Activated T-cell treated with anti-CD3 and anti-CD28 coated beads, Interleukin-2, amount 50 U/mL, for 24 hours (primary cell): ENCODE results near the gene VWA8.

Experiments
- DNase-seq: peaks from one replicate; pipeline ENCODE4 v3.0.0-alpha.2; 2020
- H3K27ac Mint-ChIP-seq: 2 replicates; pipeline ENCODE4 v1.8.0; 2020; ENCODE audit warnings: mild to moderate bottlenecking, mixed read lengths
- H3K27me3 Mint-ChIP-seq: 2 replicates; pipeline ENCODE4 v1.8.0; 2020; ENCODE audit warnings: mixed read lengths
- H3K36me3 Mint-ChIP-seq: 2 replicates; pipeline ENCODE4 v1.8.0; 2020; ENCODE audit warnings: low read depth, mixed read lengths
- H3K4me1 Mint-ChIP-seq: 2 replicates; pipeline ENCODE4 v1.8.0; 2020; ENCODE audit warnings: low read depth, mixed read lengths
- H3K4me3 Mint-ChIP-seq: 2 replicates; pipeline ENCODE4 v1.8.0; 2020; ENCODE audit warnings: mild to moderate bottlenecking, moderate library complexity, mixed read lengths
- H3K9me3 Mint-ChIP-seq: 2 replicates; pipeline ENCODE4 v1.8.0; 2020; ENCODE audit warnings: mixed read lengths

Gene VWA8

GRCh38 chr13:41682766-41683165 lies 278.1 kb downstream of the VWA8 start:
- H3K4me3 Mint-ChIP-seq, result no peak overlapping the region
- DNase-seq, result no peak
- H3K9me3 Mint-ChIP-seq, result no peaks in the 10 kb centered on the region
- peaks cover 67% of the 10 kb centered on the region for H3K36me3 Mint-ChIP-seq
- no peaks in the 10 kb centered on the region for H3K27me3 Mint-ChIP-seq
- peaks cover 13% of the 10 kb centered on the region for H3K4me1 Mint-ChIP-seq
- no peak overlapping the region for H3K27ac Mint-ChIP-seq

- H3K9me3 Mint-ChIP-seq, result no peaks in the 10 kb centered on the region
- H3K4me3 Mint-ChIP-seq, result no peak overlapping the region
- H3K36me3 Mint-ChIP-seq, result peaks cover 68% of the 10 kb centered on the region
- H3K27ac Mint-ChIP-seq, result no peak overlapping the region
- H3K27me3 Mint-ChIP-seq, result no peaks in the 10 kb centered on the region
- DNase-seq, result no peak
- H3K4me1 Mint-ChIP-seq, result peaks cover 13% of the 10 kb centered on the region
Observed at GRCh38 chr13:41682001-41682400, 278.9 kb downstream of the VWA8 start.

- no peak for DNase-seq
- Mint-ChIP-seq H3K9me3 (no peaks in the 10 kb centered on the region), H3K36me3 (peaks cover 65% of the 10 kb centered on the region), H3K27me3 (no peaks in the 10 kb centered on the region), H3K4me1 (peaks cover 13% of the 10 kb centered on the region), H3K27ac (no peak overlapping the region), H3K4me3 (no peak overlapping the region)
Observed at GRCh38 chr13:41681587-41681986, 279.3 kb downstream of the VWA8 start.

GRCh38 chr13:41680900-41681299 lies 280.0 kb downstream of the VWA8 start:
- Mint-ChIP-seq H3K9me3 (no peaks in the 10 kb centered on the region), H3K27me3 (no peaks in the 10 kb centered on the region), H3K4me1 (peaks cover 13% of the 10 kb centered on the region), H3K36me3 (peaks cover 62% of the 10 kb centered on the region), H3K4me3 (no peak overlapping the region), H3K27ac (no peak overlapping the region)
- DNase-seq, result no peak

- DNase-seq, result no peak
- Mint-ChIP-seq H3K36me3 (peaks cover 56% of the 10 kb centered on the region), H3K27ac (no peak overlapping the region), H3K27me3 (no peaks in the 10 kb centered on the region), H3K4me1 (peaks cover 13% of the 10 kb centered on the region), H3K9me3 (no peaks in the 10 kb centered on the region), H3K4me3 (no peak overlapping the region)
Observed at GRCh38 chr13:41678848-41679247, 282.1 kb downstream of the VWA8 start.

GRCh38 chr13:41678249-41678648 lies 282.7 kb downstream of the VWA8 start:
- Mint-ChIP-seq H3K4me1 (peaks cover 13% of the 10 kb centered on the region), H3K9me3 (no peaks in the 10 kb centered on the region), H3K4me3 (no peak overlapping the region), H3K36me3 (peaks cover 52% of the 10 kb centered on the region), H3K27ac (no peak overlapping the region), H3K27me3 (no peaks in the 10 kb centered on the region)
- DNase-seq, result no peak

GRCh38 chr13:41675306-41675705 lies 285.6 kb downstream of the VWA8 start:
- DNase-seq, result no peak
- no peaks in the 10 kb centered on the region for H3K27me3 Mint-ChIP-seq
- H3K9me3 Mint-ChIP-seq, result no peaks in the 10 kb centered on the region
- peaks cover 5% of the 10 kb centered on the region for H3K4me1 Mint-ChIP-seq
- H3K4me3 Mint-ChIP-seq, result no peak overlapping the region
- H3K27ac Mint-ChIP-seq, result no peak overlapping the region
- H3K36me3 Mint-ChIP-seq, result peaks cover 41% of the 10 kb centered on the region

GRCh38 chr13:41674246-41674645 lies 286.7 kb downstream of the VWA8 start:
- no peak for DNase-seq
- no peaks in the 10 kb centered on the region for H3K4me1 Mint-ChIP-seq
- H3K4me3 Mint-ChIP-seq, result no peak overlapping the region
- no peaks in the 10 kb centered on the region for H3K27me3 Mint-ChIP-seq
- H3K9me3 Mint-ChIP-seq, result no peaks in the 10 kb centered on the region
- H3K36me3 Mint-ChIP-seq, result peaks cover 44% of the 10 kb centered on the region
- H3K27ac Mint-ChIP-seq, result no peak overlapping the region

- DNase-seq, result no peak
- peaks cover 45% of the 10 kb centered on the region for H3K36me3 Mint-ChIP-seq
- H3K4me3 Mint-ChIP-seq, result no peak overlapping the region
- H3K4me1 Mint-ChIP-seq, result no peaks in the 10 kb centered on the region
- no peaks in the 10 kb centered on the region for H3K9me3 Mint-ChIP-seq
- H3K27ac Mint-ChIP-seq, result no peak overlapping the region
- no peaks in the 10 kb centered on the region for H3K27me3 Mint-ChIP-seq
Observed at GRCh38 chr13:41673640-41674039, 287.3 kb downstream of the VWA8 start.

GRCh38 chr13:41670873-41671443 lies 290.0 kb downstream of the VWA8 start:
- no peaks in the 10 kb centered on the region for H3K4me1 Mint-ChIP-seq
- no peak for DNase-seq
- H3K9me3 Mint-ChIP-seq, result no peaks in the 10 kb centered on the region
- H3K27me3 Mint-ChIP-seq, result no peaks in the 10 kb centered on the region
- peaks cover 35% of the 10 kb centered on the region for H3K36me3 Mint-ChIP-seq
- H3K4me3 Mint-ChIP-seq, result no peak overlapping the region
- H3K27ac Mint-ChIP-seq, result no peak overlapping the region

GRCh38 chr13:41668130-41668757 lies 292.7 kb downstream of the VWA8 start:
- Mint-ChIP-seq H3K4me1 (no peaks in the 10 kb centered on the region), H3K27ac (no peak overlapping the region), H3K27me3 (no peaks in the 10 kb centered on the region), H3K9me3 (no peaks in the 10 kb centered on the region), H3K4me3 (no peak overlapping the region), H3K36me3 (peaks cover 28% of the 10 kb centered on the region)
- no peak for DNase-seq

GRCh38 chr13:41666644-41667043 lies 294.3 kb downstream of the VWA8 start:
- Mint-ChIP-seq H3K9me3 (no peaks in the 10 kb centered on the region), H3K27ac (no peak overlapping the region)
- no peak for DNase-seq

GRCh38 chr13:41660411-41660810 lies 300.5 kb downstream of the VWA8 start:
- peaks cover 16% of the 10 kb centered on the region for H3K4me1 Mint-ChIP-seq
- H3K36me3 Mint-ChIP-seq, result peaks cover 25% of the 10 kb centered on the region
- no peaks in the 10 kb centered on the region for H3K9me3 Mint-ChIP-seq
- no peak for DNase-seq
- no peak overlapping the region for H3K4me3 Mint-ChIP-seq
- H3K27ac Mint-ChIP-seq, result no peak overlapping the region
- no peaks in the 10 kb centered on the region for H3K27me3 Mint-ChIP-seq

More at GRCh38 chr13:41666644-41667043, 294.3 kb downstream of the VWA8 start:
- H3K4me3 Mint-ChIP-seq, result no peak overlapping the region
- H3K36me3 Mint-ChIP-seq, result peaks cover 36% of the 10 kb centered on the region
- no peaks in the 10 kb centered on the region for H3K4me1 Mint-ChIP-seq
- no peaks in the 10 kb centered on the region for H3K27me3 Mint-ChIP-seq

- Mint-ChIP-seq H3K27ac (no peak overlapping the region), H3K36me3 (peaks cover 18% of the 10 kb centered on the region), H3K4me3 (no peak overlapping the region), H3K27me3 (no peaks in the 10 kb centered on the region), H3K9me3 (no peaks in the 10 kb centered on the region), H3K4me1 (peaks cover 22% of the 10 kb centered on the region)
- no peak for DNase-seq
Observed at GRCh38 chr13:41658057-41658661, 302.8 kb downstream of the VWA8 start.

- Mint-ChIP-seq H3K27ac (peak overlapping the region; percentile 76), H3K27me3 (no peaks in the 10 kb centered on the region), H3K9me3 (no peaks in the 10 kb centered on the region), H3K4me1 (peaks cover 26% of the 10 kb centered on the region), H3K36me3 (peaks cover 4% of the 10 kb centered on the region), H3K4me3 (no peak overlapping the region)
- DNase-seq, result no peak
Observed at GRCh38 chr13:41655997-41656396, 304.9 kb downstream of the VWA8 start.
